Measurements from ENCODE around the gene NOL3.

DNA sequence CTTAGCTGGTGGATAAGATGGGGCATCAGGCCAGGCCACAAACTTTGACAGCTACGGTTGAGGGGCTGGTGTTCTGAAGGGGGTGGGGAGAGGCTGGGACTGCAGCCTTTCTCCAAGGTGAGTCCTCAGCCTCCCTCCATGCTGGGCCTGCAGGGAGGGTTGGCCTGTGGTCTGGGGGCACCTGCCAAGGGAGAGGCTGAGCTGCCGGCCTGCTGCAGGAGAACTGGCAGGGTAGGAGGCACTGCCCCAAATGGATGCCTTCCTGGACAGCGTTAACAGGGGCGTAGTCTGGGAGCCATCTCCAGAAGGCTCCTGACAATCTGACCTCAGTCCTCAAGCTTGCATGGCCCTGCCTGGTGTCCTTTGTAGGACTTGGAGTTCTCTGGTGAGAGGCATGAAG is 33.7 kb downstream of the NOL3 start:
- TF ChIP-seq, protein P1, sequence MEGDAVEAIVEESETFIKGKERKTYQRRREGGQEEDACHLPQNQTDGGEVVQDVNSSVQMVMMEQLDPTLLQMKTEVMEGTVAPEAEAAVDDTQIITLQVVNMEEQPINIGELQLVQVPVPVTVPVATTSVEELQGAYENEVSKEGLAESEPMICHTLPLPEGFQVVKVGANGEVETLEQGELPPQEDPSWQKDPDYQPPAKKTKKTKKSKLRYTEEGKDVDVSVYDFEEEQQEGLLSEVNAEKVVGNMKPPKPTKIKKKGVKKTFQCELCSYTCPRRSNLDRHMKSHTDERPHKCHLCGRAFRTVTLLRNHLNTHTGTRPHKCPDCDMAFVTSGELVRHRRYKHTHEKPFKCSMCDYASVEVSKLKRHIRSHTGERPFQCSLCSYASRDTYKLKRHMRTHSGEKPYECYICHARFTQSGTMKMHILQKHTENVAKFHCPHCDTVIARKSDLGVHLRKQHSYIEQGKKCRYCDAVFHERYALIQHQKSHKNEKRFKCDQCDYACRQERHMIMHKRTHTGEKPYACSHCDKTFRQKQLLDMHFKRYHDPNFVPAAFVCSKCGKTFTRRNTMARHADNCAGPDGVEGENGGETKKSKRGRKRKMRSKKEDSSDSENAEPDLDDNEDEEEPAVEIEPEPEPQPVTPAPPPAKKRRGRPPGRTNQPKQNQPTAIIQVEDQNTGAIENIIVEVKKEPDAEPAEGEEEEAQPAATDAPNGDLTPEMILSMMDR (conservative IDR thresholded peaks at IDR 0.05): no peak
- TF ChIP-seq ZFX (IDR thresholded peaks at IDR 0.05): no peak

Data from C4-2B (cell line).